Stomach (tissue), 9 donors: ENCODE measurements around the gene GNB5. TPM values are rescaled to one million over a fixed set of nuclear protein-coding genes. Genes with fewer than 3 reads are reported as not detected.

ENCODE experiments used
- DNase-seq, 2 donors: peaks; one replicate each; pipeline versions ENCODE4 v3.0.0 to v3.0.0-alpha.2; 2013 to 2019
- H3K27ac ChIP-seq, 5 donors: fragments of 200-600 bp in 4 of 5; sonication (generic) in 4 of 5; one replicate each; pipeline ENCODE4 v1.5.1; 2013 to 2019; ENCODE audit warnings: mild to moderate bottlenecking in 1 of 5, moderate library complexity in 1 of 5
- H3K27me3 ChIP-seq, 3 donors: fragments of 200-600 bp; sonication (generic); one replicate each; pipeline ENCODE4 v1.5.1; 2017 to 2019; ENCODE audit warnings: mixed run types in 1 of 3
- H3K36me3 ChIP-seq, 4 donors: fragments of 200-600 bp; sonication (generic); 1 replicate in 3 of 4; 2 replicates in 1 of 4; pipeline ENCODE4 v1.5.1; 2016 to 2019
- H3K4me1 ChIP-seq, 4 donors: fragments of 200-600 bp; sonication (generic); one replicate each; pipeline ENCODE4 v1.5.1; 2016 to 2019
- H3K4me3 ChIP-seq, 4 donors: fragments of 200-600 bp; sonication (generic) in 3 of 4; one replicate each; pipeline ENCODE4 v1.5.1; 2016 to 2019; ENCODE audit warnings: mild to moderate bottlenecking in 1 of 4
- H3K9me3 ChIP-seq, 4 donors: fragments of 200-600 bp; sonication (generic); one replicate each; pipeline ENCODE4 v1.5.1; 2016 to 2019
- EP300 ChIP-seq: sonication (generic); formaldehyde crosslinking; IDR thresholded peaks from one replicate; pipeline ENCODE4 v1.6.1; 2017; ENCODE audit warnings: antibody characterized with exemption
- POLR2A ChIP-seq, 4 donors: fragments of 450-650 bp; IDR thresholded peaks; one replicate each; pipeline ENCODE4 v1.6.1; 2016; ENCODE audit warnings: antibody characterized with exemption in 4 of 4, control low read depth in 2 of 4, mild to moderate bottlenecking in 1 of 4, moderate library complexity in 1 of 4
- POLR2AphosphoS5 ChIP-seq, 3 donors: sonication (generic); formaldehyde crosslinking; IDR thresholded peaks; one replicate each; pipeline ENCODE4 v1.6.1; 2016; ENCODE audit warnings: antibody characterized with exemption in 3 of 3
- WGBS, 5 donors: extraction: QIAGEN DNeasy Blood & Tissue Kit in 3 of 5; methylation state at CpG; one replicate each; pipeline versions ENCODE4 v1.1.5 to v1.1.7; 2013 to 2018; 5-methylcytosine and 5-hydroxymethylcytosine counted together
- intact Hi-C: fragments of 100-400 bp; cut with DNase I; formaldehyde crosslinking; loops from one replicate; pipeline ENCODE4 v1.15.1; 2023; ENCODE audit warnings: low total_unique reads
- polyA plus RNA-seq, 3 donors: library from polyadenylated mRNA; stranded (reverse); fragments of 200-250 nt; gene quantifications; one replicate each; pipeline ENCODE4 v1.2.3, GENCODE V29; 2013
- total RNA-seq, 5 donors: library from RNA; depleted of rRNA; stranded (reverse); fragments of >200 nt; gene quantifications; one replicate each; pipeline versions ENCODE4 v1.1.0 to v1.2.3, GENCODE V29; 2014 to 2016
- TF ChIP-seq, protein P1 (sequence below), 7 experiments: fragments of 450-650 bp in 4 of 7; fragments of 200-600 bp in 3 of 7; sonication (generic) in 3 of 7; IDR thresholded peaks; one replicate each; pipeline ENCODE4 v1.5.1; 2016 to 2019; ENCODE audit warnings: antibody characterized with exemption in 7 of 7, control low read depth in 2 of 7, mild to moderate bottlenecking in 1 of 7
- donor health status: healthy with polysubstance abuse.
- donor health status: Bipolar disorder and iron deficiency.
- donor health status: healthy.

GNB5 gene
- total and polyA plus RNA-seq, 8 donors = 6.4 to 291 (median 12.7) TPM

- TF ChIP-seq POLR2A (IDR thresholded peaks at IDR 0.05) (no peak), POLR2AphosphoS5 (IDR thresholded peaks at IDR 0.05) (no peak), EP300 (no peak)
- TF ChIP-seq, protein P1, sequence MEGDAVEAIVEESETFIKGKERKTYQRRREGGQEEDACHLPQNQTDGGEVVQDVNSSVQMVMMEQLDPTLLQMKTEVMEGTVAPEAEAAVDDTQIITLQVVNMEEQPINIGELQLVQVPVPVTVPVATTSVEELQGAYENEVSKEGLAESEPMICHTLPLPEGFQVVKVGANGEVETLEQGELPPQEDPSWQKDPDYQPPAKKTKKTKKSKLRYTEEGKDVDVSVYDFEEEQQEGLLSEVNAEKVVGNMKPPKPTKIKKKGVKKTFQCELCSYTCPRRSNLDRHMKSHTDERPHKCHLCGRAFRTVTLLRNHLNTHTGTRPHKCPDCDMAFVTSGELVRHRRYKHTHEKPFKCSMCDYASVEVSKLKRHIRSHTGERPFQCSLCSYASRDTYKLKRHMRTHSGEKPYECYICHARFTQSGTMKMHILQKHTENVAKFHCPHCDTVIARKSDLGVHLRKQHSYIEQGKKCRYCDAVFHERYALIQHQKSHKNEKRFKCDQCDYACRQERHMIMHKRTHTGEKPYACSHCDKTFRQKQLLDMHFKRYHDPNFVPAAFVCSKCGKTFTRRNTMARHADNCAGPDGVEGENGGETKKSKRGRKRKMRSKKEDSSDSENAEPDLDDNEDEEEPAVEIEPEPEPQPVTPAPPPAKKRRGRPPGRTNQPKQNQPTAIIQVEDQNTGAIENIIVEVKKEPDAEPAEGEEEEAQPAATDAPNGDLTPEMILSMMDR (IDR thresholded peaks at IDR 0.05) = no peak
- peaks cover 0 to 35% (median 17%) of the 10 kb centered on the region in 3 donors for H3K27me3 ChIP-seq
- H3K36me3 ChIP-seq = no peaks in the 10 kb centered on the region
- DNase-seq = no peak
- H3K4me3 ChIP-seq = no peak overlapping the region
- H3K4me1 ChIP-seq = peaks cover 13 to 26% (median 17%) of the 10 kb centered on the region in 4 donors
- 81 to 91% (median 83%) methylated on average over 3 to 5 of the region's 5 CpGs for WGBS, 5 donors
- H3K9me3 ChIP-seq = no peaks in the 10 kb centered on the region
- intact Hi-C loops = no loop called here
- no peak overlapping the region for H3K27ac ChIP-seq
Observed at GRCh38 chr15:52114261-52115055, 76.7 kb downstream of the GNB5 start.

GRCh38 chr15:52113708-52114107, 77.5 kb downstream of the GNB5 start:
- Histone ChIP-seq H3K9me3 (no peaks in the 10 kb centered on the region), H3K27me3 (peaks cover 0 to 35% (median 17%) of the 10 kb centered on the region in 3 donors), H3K4me3 (no peak overlapping the region), H3K27ac (no peak overlapping the region), H3K36me3 (no peaks in the 10 kb centered on the region), H3K4me1 (peaks cover 13 to 26% (median 17%) of the 10 kb centered on the region in 4 donors)
- DNase-seq = no peak
- no peak for TF ChIP-seq EP300
- TF ChIP-seq, protein P1 (IDR thresholded peaks at IDR 0.05) = no peak
- TF ChIP-seq POLR2AphosphoS5 (IDR thresholded peaks at IDR 0.05) = no peak
- no peak for TF ChIP-seq POLR2A (IDR thresholded peaks at IDR 0.05)
- intact Hi-C loops = no loop called here

- no peak for DNase-seq
- H3K4me3 ChIP-seq = no peak overlapping the region
- intact Hi-C loops = no loop called here
- H3K27ac ChIP-seq = no peak overlapping the region
- H3K9me3 ChIP-seq = no peaks in the 10 kb centered on the region
- TF ChIP-seq, protein P1 (IDR thresholded peaks at IDR 0.05) = no peak
- TF ChIP-seq POLR2AphosphoS5 (IDR thresholded peaks at IDR 0.05) (no peak), EP300 (no peak), POLR2A (IDR thresholded peaks at IDR 0.05) (no peak)
- peaks cover 13 to 26% (median 17%) of the 10 kb centered on the region in 4 donors for H3K4me1 ChIP-seq
- H3K36me3 ChIP-seq = no peaks in the 10 kb centered on the region
- H3K27me3 ChIP-seq = peaks cover 0 to 35% (median 17%) of the 10 kb centered on the region in 3 donors
- WGBS, 5 donors = 92 to 96% (median 95%) methylated on average over 3 of the region's 3 CpGs
Observed at GRCh38 chr15:52113235-52113634, 78.0 kb downstream of the GNB5 start.

- whole genome bisulfite sequencing, 5 donors = 1 to 2% (median 2%) methylated on average over 27 to 61 of the region's 61 CpGs
- H3K4me3 ChIP-seq = peak overlapping the region; percentile 35 to 58 (median 46)
- peaks cover 0 to 35% (median 17%) of the 10 kb centered on the region in 3 donors for H3K27me3 ChIP-seq
- peak overlapping the region; percentile 4 to 48 (median 39) for H3K27ac ChIP-seq
- no peaks in the 10 kb centered on the region for H3K9me3 ChIP-seq
- intact Hi-C loops = no loop called here
- H3K36me3 ChIP-seq = no peaks in the 10 kb centered on the region
- no peak for TF ChIP-seq POLR2A (IDR thresholded peaks at IDR 0.05)
- TF ChIP-seq, protein P1 (IDR thresholded peaks at IDR 0.05) = peak in 1 of 7 experiments; percentile 13
- DNase-seq = peak; percentile 52 to 78
- H3K4me1 ChIP-seq = peaks cover 13 to 26% (median 17%) of the 10 kb centered on the region in 4 donors
Observed at GRCh38 chr15:52112203-52112750, 78.9 kb downstream of the GNB5 start.
